Body of pancreas (tissue), 4 donors: Measurements from ENCODE around the gene SYNE1. TPM values are rescaled to one million over a fixed set of nuclear protein-coding genes. Genes with fewer than 3 reads are reported as not detected.

ENCODE experiments used
- ATAC-seq: fragments of 150-250 bp; one replicate; pipeline ENCODE4 v1.9.1; 2016
- DNase-seq, 4 donors: peaks; one replicate each; pipeline ENCODE4 v3.0.0-alpha.2; 2019
- H3K27ac ChIP-seq, 4 donors: fragments of 200-600 bp; sonication (generic); 1 replicate in 3 of 4; 2 replicates in 1 of 4; pipeline versions ENCODE4 v1.5.1 to v1.6.1; 2016 to 2019; ENCODE audit warnings: mild to moderate bottlenecking in 1 of 4, mixed read lengths in 1 of 4, moderate library complexity in 1 of 4
- H3K27me3 ChIP-seq, 2 donors: fragments of 200-600 bp; sonication (generic); one replicate each; pipeline ENCODE4 v1.6.0; 2016; ENCODE audit warnings: mild to moderate bottlenecking in 1 of 2
- H3K36me3 ChIP-seq, 2 donors: fragments of 200-600 bp; sonication (generic); replicated peaks in 1 of 2; 2 replicates each; pipeline ENCODE4 v1.5.1; 2016; ENCODE audit warnings: low read depth in 2 of 2; ENCODE audit not compliant: insufficient read depth in 1 of 2
- H3K4me1 ChIP-seq: fragments of 200-600 bp; sonication (generic); one replicate; pipeline ENCODE4 v1.6.0; 2016
- H3K4me3 ChIP-seq, 2 donors: fragments of 200-600 bp; sonication (generic); 1 replicate in 1 of 2; 2 replicates in 1 of 2; pipeline ENCODE4 v1.5.1; 2016 to 2019
- H3K9me3 ChIP-seq, 3 donors: fragments of 200-600 bp; sonication (generic); 1 replicate in 2 of 3; 2 replicates in 1 of 3; pipeline ENCODE4 v1.5.1; 2016
- CTCF ChIP-seq, 7 experiments: fragments of 450-650 bp in 4 of 7; fragments of 200-600 bp in 3 of 7; sonication (generic) in 3 of 7; IDR thresholded peaks; one replicate each; pipeline ENCODE4 v1.5.1; 2016 to 2019; ENCODE audit warnings: antibody characterized with exemption in 7 of 7
- POLR2A ChIP-seq, 3 donors: fragments of 450-650 bp; IDR thresholded peaks; one replicate each; pipeline ENCODE4 v1.6.1; 2016; ENCODE audit warnings: antibody characterized with exemption in 3 of 3, mild to moderate bottlenecking in 2 of 3
- WGBS, 2 donors: methylation state at CpG; one replicate each; pipeline ENCODE4 v1.1.5; 2017; 5-methylcytosine and 5-hydroxymethylcytosine counted together
- intact Hi-C: fragments of 100-400 bp; cut with DNase I; formaldehyde crosslinking; loops from one replicate; pipeline ENCODE4 v1.15.1; 2023
- total RNA-seq, 2 donors: library from RNA; depleted of rRNA; stranded (reverse); fragments of >200 nt; gene quantifications; one replicate each; pipeline ENCODE4 v1.1.0, GENCODE V29; 2016

Gene SYNE1
- total RNA-seq, 2 donors from 2014 or later, result 109 to 123 TPM

GRCh38 chr6:152218887-152219286, 418.3 kb downstream of the SYNE1 start:
- 88 to 91% methylated on average over 3 of the region's 3 CpGs for WGBS, 2 donors
- no peak overlapping the region for H3K27ac ChIP-seq
- H3K4me1 ChIP-seq, result no peaks in the 10 kb centered on the region
- H3K27me3 ChIP-seq, result no peaks in the 10 kb centered on the region
- ATAC-seq, result no peak
- DNase-seq, result no peak
- intact Hi-C loops, result no loop called here
- H3K9me3 ChIP-seq, result peaks cover 0 to 6% (median 0%) of the 10 kb centered on the region in 3 donors
- peaks cover 0 to 40% of the 10 kb centered on the region in 2 donors for H3K36me3 ChIP-seq
- H3K4me3 ChIP-seq, result no peak overlapping the region
- no peak for TF ChIP-seq POLR2A (IDR thresholded peaks at IDR 0.05)
- TF ChIP-seq CTCF (IDR thresholded peaks at IDR 0.05), result no peak

- Histone ChIP-seq H3K9me3 (no peaks in the 10 kb centered on the region), H3K4me1 (no peaks in the 10 kb centered on the region), H3K4me3 (no peak overlapping the region), H3K27me3 (no peaks in the 10 kb centered on the region), H3K27ac (no peak overlapping the region), H3K36me3 (peaks cover 0 to 17% of the 10 kb centered on the region in 2 donors)
- WGBS, 2 donors, result 79 to 97% methylated on average over 1 of the region's 1 CpG
- ATAC-seq, result no peak
- DNase-seq, result no peak
- intact Hi-C loops, result no loop called here
- TF ChIP-seq POLR2A (IDR thresholded peaks at IDR 0.05) (no peak), CTCF (IDR thresholded peaks at IDR 0.05) (no peak)
These were observed 424.7 kb downstream of the SYNE1 start for GRCh38 chr6:152212437-152212836.

- ATAC-seq (no peak), DNase-seq (no peak)
- no peak for TF ChIP-seq POLR2A (IDR thresholded peaks at IDR 0.05)
- no peak overlapping the region for H3K27ac ChIP-seq
- no peaks in the 10 kb centered on the region for H3K4me1 ChIP-seq
- intact Hi-C loops, result no loop called here
- no peaks in the 10 kb centered on the region for H3K27me3 ChIP-seq
- H3K36me3 ChIP-seq, result peaks cover 0 to 22% of the 10 kb centered on the region in 2 donors
- H3K4me3 ChIP-seq, result no peak overlapping the region
- WGBS, 2 donors, result 83 to 88% methylated on average over 8 of the region's 8 CpGs
- no peaks in the 10 kb centered on the region for H3K9me3 ChIP-seq
These were observed 428.0 kb downstream of the SYNE1 start for GRCh38 chr6:152209211-152209610.

GRCh38 chr6:152207915-152208714, 429.0 kb downstream of the SYNE1 start:
- peaks cover 0 to 17% of the 10 kb centered on the region in 2 donors for H3K36me3 ChIP-seq
- DNase-seq (peak in 2 of 4 donors; percentile 17 to 24), ATAC-seq (no peak)
- H3K27me3 ChIP-seq, result no peaks in the 10 kb centered on the region
- TF ChIP-seq POLR2A (IDR thresholded peaks at IDR 0.05), result no peak
- no peak for TF ChIP-seq CTCF (IDR thresholded peaks at IDR 0.05)
- no peaks in the 10 kb centered on the region for H3K4me1 ChIP-seq
- H3K4me3 ChIP-seq, result no peak overlapping the region
- H3K9me3 ChIP-seq, result no peaks in the 10 kb centered on the region
- intact Hi-C loops, result no loop called here
- no peak overlapping the region for H3K27ac ChIP-seq
- 85 to 91% methylated on average over 12 of the region's 12 CpGs for WGBS, 2 donors

GRCh38 chr6:152206072-152206818, 430.9 kb downstream of the SYNE1 start:
- peaks cover 0 to 15% of the 10 kb centered on the region in 2 donors for H3K36me3 ChIP-seq
- WGBS, 2 donors, result 78 to 82% methylated on average over 18 of the region's 18 CpGs

More at GRCh38 chr6:152206072-152206818, 430.9 kb downstream of the SYNE1 start:
- H3K27me3 ChIP-seq, result no peaks in the 10 kb centered on the region
- ATAC-seq (no peak), DNase-seq (peak; percentile 27 to 68 (median 47))
- no peak overlapping the region for H3K27ac ChIP-seq
- H3K4me1 ChIP-seq, result no peaks in the 10 kb centered on the region
- intact Hi-C loops, result no loop called here
- no peaks in the 10 kb centered on the region for H3K9me3 ChIP-seq
- H3K4me3 ChIP-seq, result no peak overlapping the region
- no peak for TF ChIP-seq POLR2A (IDR thresholded peaks at IDR 0.05)
- peak in 6 of 7 experiments; percentile 35 to 63 (median 44) for TF ChIP-seq CTCF (IDR thresholded peaks at IDR 0.05)
